ENCODE measurements around the gene NCF2. TPM values are rescaled to one million over a fixed set of nuclear protein-coding genes. Genes with fewer than 3 reads are reported as not detected.

Gene NCF2
- total RNA-seq, 2 donors from 2014 or later, result 21.7 to 22.2 TPM

DNA sequence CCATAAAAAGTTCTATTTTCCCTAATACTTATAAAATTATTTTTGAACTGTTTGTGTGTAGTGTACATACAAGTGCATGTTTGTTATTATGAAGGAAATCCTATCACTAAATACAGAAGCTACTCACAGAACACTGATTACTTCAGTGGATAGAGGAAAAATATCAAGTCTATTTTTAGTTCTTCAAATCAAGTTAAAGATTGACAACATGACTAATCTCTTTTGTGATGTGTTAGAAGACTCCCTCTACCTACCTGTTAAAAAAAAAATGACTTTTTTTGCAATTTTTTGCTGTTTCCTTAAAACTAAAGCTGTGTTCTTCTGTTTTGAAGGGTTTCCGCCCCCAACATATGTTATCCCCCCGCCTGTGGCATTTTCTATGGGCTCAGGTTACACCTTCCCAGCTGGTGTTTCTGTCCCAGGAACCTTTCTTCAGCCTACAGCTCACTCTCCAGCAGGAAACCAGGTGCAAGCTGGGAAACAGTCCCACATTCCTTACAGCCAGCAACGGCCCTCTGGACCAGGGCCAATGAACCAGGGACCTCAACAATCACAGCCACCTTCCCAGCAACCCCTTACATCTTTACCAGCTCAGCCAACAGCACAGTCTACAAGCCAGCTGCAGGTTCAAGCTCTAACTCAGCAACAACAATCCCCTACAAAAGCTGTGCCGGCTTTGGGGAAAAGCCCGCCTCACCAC lies 45.5 kb downstream of the NCF2 start:
- Histone ChIP-seq H3K4me1 (ENCODE audit: control insufficient read depth in 1 of 2, low read depth in 2 of 2) (no peaks in the 10 kb centered on the region), H3K9me3 (no peaks in the 10 kb centered on the region), H3K4me3 (no peak overlapping the region), H3K27me3 (replicated peaks; ENCODE audit: insufficient read depth) (no peaks in the 10 kb centered on the region), H3K36me3 (peaks cover 20% of the 10 kb centered on the region), H3K27ac (no peak overlapping the region)
- TF ChIP-seq, protein P1, sequence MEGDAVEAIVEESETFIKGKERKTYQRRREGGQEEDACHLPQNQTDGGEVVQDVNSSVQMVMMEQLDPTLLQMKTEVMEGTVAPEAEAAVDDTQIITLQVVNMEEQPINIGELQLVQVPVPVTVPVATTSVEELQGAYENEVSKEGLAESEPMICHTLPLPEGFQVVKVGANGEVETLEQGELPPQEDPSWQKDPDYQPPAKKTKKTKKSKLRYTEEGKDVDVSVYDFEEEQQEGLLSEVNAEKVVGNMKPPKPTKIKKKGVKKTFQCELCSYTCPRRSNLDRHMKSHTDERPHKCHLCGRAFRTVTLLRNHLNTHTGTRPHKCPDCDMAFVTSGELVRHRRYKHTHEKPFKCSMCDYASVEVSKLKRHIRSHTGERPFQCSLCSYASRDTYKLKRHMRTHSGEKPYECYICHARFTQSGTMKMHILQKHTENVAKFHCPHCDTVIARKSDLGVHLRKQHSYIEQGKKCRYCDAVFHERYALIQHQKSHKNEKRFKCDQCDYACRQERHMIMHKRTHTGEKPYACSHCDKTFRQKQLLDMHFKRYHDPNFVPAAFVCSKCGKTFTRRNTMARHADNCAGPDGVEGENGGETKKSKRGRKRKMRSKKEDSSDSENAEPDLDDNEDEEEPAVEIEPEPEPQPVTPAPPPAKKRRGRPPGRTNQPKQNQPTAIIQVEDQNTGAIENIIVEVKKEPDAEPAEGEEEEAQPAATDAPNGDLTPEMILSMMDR (IDR thresholded peaks at IDR 0.05), result no peak
- no peak for ATAC-seq (ENCODE audit: insufficient number of reproducible peaks, low FRiP score, low read depth)
- no peak for DNase-seq (ENCODE audit: low spot score)

GRCh38 chr1:183543619-183544204 lies 46.5 kb downstream of the NCF2 start:
- H3K27ac ChIP-seq, result no peak overlapping the region
- H3K4me3 ChIP-seq, result no peak overlapping the region
- ATAC-seq (ENCODE audit: insufficient number of reproducible peaks, low FRiP score, low read depth) (no peak), DNase-seq (ENCODE audit: low spot score) (no peak)
- H3K4me1 ChIP-seq (ENCODE audit: control insufficient read depth in 1 of 2, low read depth in 2 of 2), result no peaks in the 10 kb centered on the region
- H3K9me3 ChIP-seq, result no peaks in the 10 kb centered on the region
- H3K36me3 ChIP-seq, result peaks cover 15% of the 10 kb centered on the region
- no peaks in the 10 kb centered on the region for H3K27me3 ChIP-seq (replicated peaks; ENCODE audit: insufficient read depth)
- TF ChIP-seq, protein P1 (IDR thresholded peaks at IDR 0.05), result peak; percentile 43

DNA sequence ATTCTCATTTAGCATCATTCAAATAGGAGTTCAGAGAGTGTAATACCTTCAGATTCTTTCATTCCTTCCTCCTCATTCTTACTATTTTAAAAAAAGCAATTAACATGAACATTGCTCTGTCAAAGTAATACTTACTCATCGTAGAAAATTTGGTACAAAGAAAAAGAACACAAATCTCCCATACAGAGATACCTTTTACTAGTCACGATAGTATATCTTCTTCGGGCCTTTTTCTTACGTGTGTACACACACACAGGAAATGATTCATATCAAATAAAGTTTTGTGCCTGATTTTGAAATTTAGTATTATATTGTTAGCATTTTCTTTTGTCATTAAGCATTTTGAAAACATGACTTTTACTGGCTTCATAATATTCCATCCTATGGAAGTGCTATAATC lies 52.9 kb downstream of the NCF2 start:
- DNase-seq (ENCODE audit: low spot score) (no peak), ATAC-seq (ENCODE audit: insufficient number of reproducible peaks, low FRiP score, low read depth) (no peak)
- TF ChIP-seq, protein P1 (IDR thresholded peaks at IDR 0.05), result no peak
- Histone ChIP-seq H3K4me1 (ENCODE audit: control insufficient read depth in 1 of 2, low read depth in 2 of 2) (no peaks in the 10 kb centered on the region), H3K27ac (no peak overlapping the region), H3K4me3 (no peak overlapping the region), H3K9me3 (no peaks in the 10 kb centered on the region), H3K27me3 (replicated peaks; ENCODE audit: insufficient read depth) (no peaks in the 10 kb centered on the region), H3K36me3 (peaks cover 34% of the 10 kb centered on the region)

DNA sequence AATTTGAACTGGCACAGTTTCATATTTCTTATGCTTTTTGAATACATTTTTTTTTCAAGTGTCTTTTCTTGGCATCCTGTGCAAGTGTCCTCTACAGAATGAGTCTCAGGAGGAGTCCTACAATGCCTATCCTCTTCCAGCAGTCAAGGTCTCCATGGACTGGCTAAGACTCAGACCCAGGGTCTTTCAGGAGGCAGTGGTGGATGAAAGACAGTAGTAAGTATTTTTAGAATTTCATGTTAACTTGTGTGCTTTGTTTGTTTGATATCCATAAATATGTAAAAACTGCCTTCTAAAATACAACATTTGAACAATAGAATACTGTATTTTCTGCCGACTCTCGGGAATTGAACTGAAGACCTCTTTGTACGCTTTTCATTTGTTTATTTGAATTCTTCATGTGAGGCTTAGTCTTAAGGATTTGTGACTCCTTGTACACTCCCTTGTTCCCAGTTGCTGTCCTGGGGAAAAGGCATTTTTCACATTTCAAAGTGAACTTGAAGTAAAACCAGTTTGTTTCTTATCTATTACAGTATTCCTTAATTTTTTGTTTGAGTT lies 56.6 kb downstream of the NCF2 start:
- no peaks in the 10 kb centered on the region for H3K27me3 ChIP-seq (replicated peaks; ENCODE audit: insufficient read depth)
- DNase-seq (ENCODE audit: low spot score), result no peak
- H3K4me3 ChIP-seq, result no peak overlapping the region
- peaks cover 31% of the 10 kb centered on the region for H3K36me3 ChIP-seq
- no peak overlapping the region for H3K27ac ChIP-seq
- no peaks in the 10 kb centered on the region for H3K4me1 ChIP-seq (ENCODE audit: control insufficient read depth in 1 of 2, low read depth in 2 of 2)
- no peak for ATAC-seq (ENCODE audit: insufficient number of reproducible peaks, low FRiP score, low read depth)
- TF ChIP-seq, protein P1 (IDR thresholded peaks at IDR 0.05), result no peak
- H3K9me3 ChIP-seq, result no peaks in the 10 kb centered on the region

GRCh38 chr1:183528577-183528976 lies 61.7 kb downstream of the NCF2 start:
- peaks cover 24% of the 10 kb centered on the region for H3K36me3 ChIP-seq
- TF ChIP-seq, protein P1 (IDR thresholded peaks at IDR 0.05), result no peak
- no peak for ATAC-seq (ENCODE audit: insufficient number of reproducible peaks, low FRiP score, low read depth)

More at GRCh38 chr1:183528577-183528976, 61.7 kb downstream of the NCF2 start:
- no peaks in the 10 kb centered on the region for H3K27me3 ChIP-seq (replicated peaks; ENCODE audit: insufficient read depth)
- H3K27ac ChIP-seq, result no peak overlapping the region
- H3K4me1 ChIP-seq (ENCODE audit: control insufficient read depth in 1 of 2, low read depth in 2 of 2), result no peaks in the 10 kb centered on the region
- H3K4me3 ChIP-seq, result no peak overlapping the region
- no peaks in the 10 kb centered on the region for H3K9me3 ChIP-seq
- no peak for DNase-seq (ENCODE audit: low spot score)
